ENCODE measurements around the gene SCYGR8.

DNA sequence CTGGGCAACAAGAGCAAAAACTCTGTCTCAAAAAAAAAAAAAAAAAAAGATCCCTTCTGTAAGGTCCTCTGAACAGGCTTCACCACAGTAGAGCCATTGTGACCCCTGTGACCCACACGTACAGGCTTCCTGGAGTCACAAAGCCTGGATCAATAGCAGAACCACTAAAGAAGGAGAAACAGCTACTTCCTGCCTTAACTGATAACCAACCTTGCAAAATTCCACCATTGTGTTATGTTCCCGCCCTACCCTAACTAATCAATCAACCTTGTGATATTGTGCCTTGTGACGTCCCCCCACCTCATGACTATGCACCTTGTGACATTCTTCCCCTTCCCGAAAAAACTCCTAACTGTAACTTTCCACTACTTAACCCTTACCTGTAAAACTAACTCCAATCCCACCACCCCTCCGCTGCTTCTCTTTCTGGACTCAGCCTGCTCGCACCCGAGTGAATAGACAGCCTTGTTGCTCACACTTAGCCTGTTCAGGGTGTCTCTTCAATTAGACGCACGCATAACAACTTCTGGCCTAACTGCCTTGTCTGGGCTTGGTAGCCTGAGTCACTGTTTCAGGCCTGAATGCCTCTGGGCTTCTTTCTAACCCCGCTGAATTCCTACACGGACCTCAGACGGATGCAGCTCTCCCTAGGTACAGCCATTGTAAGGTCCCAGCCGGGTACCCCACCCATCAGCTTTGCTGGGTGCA is 13.9 kb downstream of the SCYGR8 start:
- TF ChIP-seq, protein P1, sequence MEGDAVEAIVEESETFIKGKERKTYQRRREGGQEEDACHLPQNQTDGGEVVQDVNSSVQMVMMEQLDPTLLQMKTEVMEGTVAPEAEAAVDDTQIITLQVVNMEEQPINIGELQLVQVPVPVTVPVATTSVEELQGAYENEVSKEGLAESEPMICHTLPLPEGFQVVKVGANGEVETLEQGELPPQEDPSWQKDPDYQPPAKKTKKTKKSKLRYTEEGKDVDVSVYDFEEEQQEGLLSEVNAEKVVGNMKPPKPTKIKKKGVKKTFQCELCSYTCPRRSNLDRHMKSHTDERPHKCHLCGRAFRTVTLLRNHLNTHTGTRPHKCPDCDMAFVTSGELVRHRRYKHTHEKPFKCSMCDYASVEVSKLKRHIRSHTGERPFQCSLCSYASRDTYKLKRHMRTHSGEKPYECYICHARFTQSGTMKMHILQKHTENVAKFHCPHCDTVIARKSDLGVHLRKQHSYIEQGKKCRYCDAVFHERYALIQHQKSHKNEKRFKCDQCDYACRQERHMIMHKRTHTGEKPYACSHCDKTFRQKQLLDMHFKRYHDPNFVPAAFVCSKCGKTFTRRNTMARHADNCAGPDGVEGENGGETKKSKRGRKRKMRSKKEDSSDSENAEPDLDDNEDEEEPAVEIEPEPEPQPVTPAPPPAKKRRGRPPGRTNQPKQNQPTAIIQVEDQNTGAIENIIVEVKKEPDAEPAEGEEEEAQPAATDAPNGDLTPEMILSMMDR (IDR thresholded peaks at IDR 0.05), result no peak
- TF ChIP-seq POLR2A (IDR thresholded peaks at IDR 0.05), result no peak

Data from Peyer's patch (tissue), 4 donors.